ENCODE data around the gene STAP2.

The STAP2 gene

DNA sequence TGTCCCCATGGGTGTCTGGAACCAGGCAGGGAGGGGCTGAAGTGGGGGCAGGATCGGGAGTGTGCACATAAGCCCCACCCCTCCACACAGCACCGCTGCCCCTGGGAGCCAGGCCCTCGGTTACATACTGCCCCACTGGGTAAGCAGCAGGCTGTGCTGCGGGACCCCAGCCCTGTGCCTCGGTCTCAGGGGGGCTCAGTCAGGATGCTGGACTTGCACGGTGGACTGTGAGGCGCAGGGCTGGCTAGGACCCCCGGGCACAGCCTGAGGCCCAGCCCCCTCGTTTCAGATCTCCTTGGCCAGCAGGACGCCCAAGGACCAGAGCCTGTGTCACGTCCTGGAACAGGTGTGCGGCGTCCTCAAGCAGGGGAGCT lies 21.0 kb upstream of the STAP2 start:
- TF ChIP-seq, protein P1, sequence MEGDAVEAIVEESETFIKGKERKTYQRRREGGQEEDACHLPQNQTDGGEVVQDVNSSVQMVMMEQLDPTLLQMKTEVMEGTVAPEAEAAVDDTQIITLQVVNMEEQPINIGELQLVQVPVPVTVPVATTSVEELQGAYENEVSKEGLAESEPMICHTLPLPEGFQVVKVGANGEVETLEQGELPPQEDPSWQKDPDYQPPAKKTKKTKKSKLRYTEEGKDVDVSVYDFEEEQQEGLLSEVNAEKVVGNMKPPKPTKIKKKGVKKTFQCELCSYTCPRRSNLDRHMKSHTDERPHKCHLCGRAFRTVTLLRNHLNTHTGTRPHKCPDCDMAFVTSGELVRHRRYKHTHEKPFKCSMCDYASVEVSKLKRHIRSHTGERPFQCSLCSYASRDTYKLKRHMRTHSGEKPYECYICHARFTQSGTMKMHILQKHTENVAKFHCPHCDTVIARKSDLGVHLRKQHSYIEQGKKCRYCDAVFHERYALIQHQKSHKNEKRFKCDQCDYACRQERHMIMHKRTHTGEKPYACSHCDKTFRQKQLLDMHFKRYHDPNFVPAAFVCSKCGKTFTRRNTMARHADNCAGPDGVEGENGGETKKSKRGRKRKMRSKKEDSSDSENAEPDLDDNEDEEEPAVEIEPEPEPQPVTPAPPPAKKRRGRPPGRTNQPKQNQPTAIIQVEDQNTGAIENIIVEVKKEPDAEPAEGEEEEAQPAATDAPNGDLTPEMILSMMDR (IDR thresholded peaks at IDR 0.05; ENCODE audit: extremely low read depth, missing control alignments) = no peak
- DNase-seq (ENCODE audit: low spot score) = no peak

DNA sequence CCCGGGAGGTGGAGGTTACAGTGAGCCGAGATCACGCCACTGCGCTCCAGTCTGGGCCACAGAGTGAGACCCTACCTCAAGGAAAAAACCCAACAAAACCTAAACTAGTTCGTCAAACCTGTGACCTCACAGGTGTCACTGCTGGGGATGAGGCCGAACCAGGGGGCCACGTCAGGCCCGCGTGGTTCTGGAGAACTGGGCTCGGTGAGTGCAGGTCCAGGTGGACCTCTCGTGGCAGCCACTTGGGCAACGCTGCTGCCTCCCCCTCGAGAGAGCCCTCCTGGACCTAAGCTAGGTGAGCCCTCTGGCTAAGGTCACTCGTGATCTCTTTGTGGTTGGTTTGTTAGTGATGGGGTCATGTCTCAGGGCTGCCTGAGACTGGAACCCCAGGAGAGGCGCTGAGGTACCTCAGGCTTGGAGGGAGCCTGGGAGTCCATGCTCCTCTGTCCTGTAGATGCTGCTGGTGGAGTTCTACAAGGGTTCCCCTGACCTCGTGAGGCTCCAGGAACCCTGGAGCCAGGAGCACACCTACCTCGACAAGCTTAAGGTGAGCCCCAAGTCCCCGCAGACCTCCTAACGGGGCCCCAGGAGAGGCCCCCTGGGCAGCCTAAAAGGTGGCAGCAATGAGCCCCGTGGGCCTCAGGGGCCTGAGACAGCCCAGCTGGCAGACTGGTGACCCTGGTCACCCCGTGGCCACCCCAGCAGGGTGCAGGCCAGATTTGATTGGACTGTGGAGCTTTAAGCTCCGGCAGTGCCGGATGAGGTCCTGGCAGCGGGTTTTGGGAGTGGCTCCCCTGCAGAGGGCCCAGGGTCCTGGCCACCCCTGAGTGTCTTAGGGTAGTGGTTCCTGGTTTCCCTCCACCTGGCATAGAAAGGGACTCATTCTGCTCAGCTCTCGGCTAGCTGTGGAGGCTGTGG lies 20.3 kb upstream of the STAP2 start:
- no peak for DNase-seq (ENCODE audit: low spot score)
- TF ChIP-seq, protein P1 (IDR thresholded peaks at IDR 0.05; ENCODE audit: extremely low read depth, missing control alignments) = no peak

DNA sequence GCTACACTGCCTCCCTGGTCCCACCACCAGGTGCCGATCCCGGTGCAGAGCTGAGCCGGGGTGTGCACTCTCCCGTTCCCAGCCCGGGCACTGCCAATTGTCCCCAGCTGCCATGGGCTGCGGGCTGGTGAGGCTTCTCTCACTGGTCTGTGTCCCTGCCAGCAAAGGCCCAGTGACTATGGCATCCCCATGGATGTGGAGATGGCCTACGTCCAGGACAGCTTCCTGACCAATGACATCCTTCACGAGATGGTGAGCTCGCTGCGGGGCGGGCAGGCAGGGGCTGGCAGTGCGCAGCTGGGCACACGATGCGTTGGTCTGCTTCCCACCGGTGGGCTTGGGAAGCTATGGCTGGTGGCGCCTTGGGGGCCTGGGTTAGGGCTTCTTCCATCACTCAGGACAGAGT lies 19.3 kb upstream of the STAP2 start:
- TF ChIP-seq, protein P1 (IDR thresholded peaks at IDR 0.05; ENCODE audit: extremely low read depth, missing control alignments) = no peak
- no peak for DNase-seq (ENCODE audit: low spot score)

DNA sequence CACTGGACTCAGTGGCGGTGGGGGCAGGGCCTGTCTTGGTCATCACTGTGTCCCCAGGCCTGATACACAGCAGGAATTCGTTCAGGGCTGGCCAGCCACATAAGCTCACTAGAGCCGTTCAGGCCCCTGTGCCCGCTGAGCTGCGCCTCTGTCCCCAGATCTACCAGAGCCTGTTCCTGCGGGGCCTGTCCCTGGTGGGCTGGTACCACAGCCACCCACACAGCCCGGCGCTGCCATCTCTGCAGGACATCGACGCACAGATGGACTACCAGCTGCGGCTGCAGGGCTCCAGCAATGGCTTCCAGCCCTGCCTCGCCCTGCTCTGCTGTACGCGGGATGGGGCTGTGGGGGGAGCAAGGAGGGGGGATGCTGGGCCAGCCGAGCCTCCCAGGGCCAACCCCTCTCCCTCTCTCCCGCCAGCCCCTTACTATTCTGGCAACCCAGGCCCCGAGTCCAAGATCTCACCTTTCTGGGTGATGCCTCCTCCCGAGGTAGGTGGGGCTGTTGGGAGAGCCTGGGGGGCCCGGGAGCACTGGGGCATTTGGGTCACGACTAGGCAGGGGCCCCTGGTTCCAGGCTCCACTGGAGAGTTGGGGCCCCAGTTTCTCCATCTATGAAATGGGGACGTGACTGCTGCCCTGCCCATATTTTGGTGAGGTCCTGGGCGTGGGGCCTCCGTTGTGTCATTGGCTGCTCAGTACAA lies 18.6 kb upstream of the STAP2 start:
- DNase-seq (ENCODE audit: low spot score) = no peak
- TF ChIP-seq, protein P1 (IDR thresholded peaks at IDR 0.05; ENCODE audit: extremely low read depth, missing control alignments) = no peak

DNA sequence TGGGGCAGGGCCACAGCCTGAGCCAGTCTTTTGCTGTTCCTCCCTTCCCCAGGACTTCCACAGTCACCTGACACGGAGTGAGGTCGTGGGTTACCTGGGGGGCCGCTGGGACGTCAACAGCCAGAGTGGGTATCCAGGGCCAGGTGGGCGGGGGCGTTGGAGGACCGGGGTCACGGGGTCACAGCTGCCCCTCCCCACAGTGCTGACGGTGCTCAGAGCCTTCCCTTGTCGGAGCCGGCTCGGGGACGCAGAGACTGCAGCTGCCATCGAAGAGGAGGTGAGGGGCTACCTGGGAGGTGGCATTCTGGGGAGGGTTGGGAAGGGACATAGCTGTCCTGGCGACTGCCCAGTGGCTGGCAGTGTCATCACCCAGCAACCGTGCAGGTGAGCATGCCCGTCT lies 16.3 kb upstream of the STAP2 start:
- DNase-seq (ENCODE audit: low spot score) = no peak
- TF ChIP-seq, protein P1 (IDR thresholded peaks at IDR 0.05; ENCODE audit: extremely low read depth, missing control alignments) = no peak

DNA sequence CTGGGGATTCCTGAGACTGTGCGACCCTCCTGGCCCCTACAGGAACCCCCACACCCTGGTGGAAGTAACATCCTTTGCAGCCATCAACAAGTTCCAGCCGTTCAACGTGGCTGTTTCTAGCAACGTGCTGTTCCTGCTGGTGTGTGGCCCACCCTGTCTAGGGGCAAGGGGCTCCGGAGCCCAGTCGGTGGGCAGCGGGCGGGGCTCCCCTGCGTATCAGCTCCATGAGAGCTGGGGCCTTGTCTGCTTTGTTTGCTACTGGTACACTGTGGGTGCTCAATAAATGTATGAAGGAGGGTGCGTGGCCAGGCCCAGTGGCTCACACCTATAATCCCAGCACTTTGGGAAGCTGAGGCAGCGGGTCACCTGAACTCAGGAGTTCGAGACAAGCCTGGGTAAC lies 15.7 kb upstream of the STAP2 start:
- TF ChIP-seq, protein P1 (IDR thresholded peaks at IDR 0.05; ENCODE audit: extremely low read depth, missing control alignments) = no peak
- DNase-seq (ENCODE audit: low spot score) = no peak

DNA sequence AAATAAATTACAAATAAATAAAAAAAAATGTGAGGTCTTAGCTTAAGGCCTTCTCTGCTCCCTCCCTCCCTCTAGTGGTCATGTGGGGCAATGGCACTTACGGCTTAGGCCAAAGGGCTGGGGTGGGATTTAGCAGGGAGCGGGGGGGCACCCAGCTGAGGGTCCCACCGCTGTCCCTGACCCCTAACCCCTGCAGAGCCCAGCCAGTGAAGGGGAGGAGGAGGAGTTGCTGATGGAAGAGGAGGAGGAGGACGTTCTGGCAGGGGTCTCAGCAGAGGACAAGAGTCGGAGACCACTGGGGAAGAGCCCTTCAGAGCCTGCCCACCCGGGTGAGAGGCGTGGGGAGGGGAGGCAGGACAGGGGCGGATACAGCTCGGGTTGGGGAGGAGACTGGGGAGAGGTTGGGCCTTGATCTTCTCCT lies 14.1 kb upstream of the STAP2 start:
- TF ChIP-seq, protein P1 (IDR thresholded peaks at IDR 0.05; ENCODE audit: extremely low read depth, missing control alignments) = peak; percentile 49
- DNase-seq (ENCODE audit: low spot score) = peak; percentile 80

All from GM20000 (cell line).